Kidney epithelial cell (primary cell): ENCODE results near the gene ZNF780A. TPM values are rescaled to one million over a fixed set of nuclear protein-coding genes. Genes with fewer than 3 reads are reported as not detected.
A peak's percentile ranks its signal among the peaks of the same experiment; 100 is the strongest.

Experiments used
- DNase-seq: peaks from one replicate; pipeline ENCODE4 v3.0.0-alpha.2; 2010; ENCODE audit warnings: low read depth
- H3K27me3 ChIP-seq: 2 replicates; pipeline ENCODE4 v1.6.0; 2011; ENCODE audit warnings: low read length; ENCODE audit not compliant: control insufficient read depth, insufficient read depth
- H3K36me3 ChIP-seq: 2 replicates; pipeline ENCODE4 v1.5.1; 2011; ENCODE audit warnings: low read length; ENCODE audit not compliant: control insufficient read depth, insufficient read depth
- H3K4me3 ChIP-seq: 2 replicates; pipeline ENCODE4 v1.5.1; 2011; ENCODE audit warnings: low read depth, mild to moderate bottlenecking, control low read depth, low read length
- total RNA-seq: library from RNA; depleted of rRNA; stranded (reverse); fragments of >200 nt; gene quantifications from 2 replicates; pipeline ENCODE4 v1.2.3, GENCODE V29; 2015
- TF ChIP-seq, protein P1 (sequence below): IDR thresholded peaks from 2 replicates; pipeline ENCODE4 v1.5.1; 2011; ENCODE audit warnings: mild to moderate bottlenecking, moderate library complexity, low read length, control low read depth, inconsistent platforms; ENCODE audit not compliant: insufficient read depth, poor library complexity, severe bottlenecking

ZNF780A gene
- total RNA-seq, 1 donor from 2014 or later: 18.6 TPM

DNA sequence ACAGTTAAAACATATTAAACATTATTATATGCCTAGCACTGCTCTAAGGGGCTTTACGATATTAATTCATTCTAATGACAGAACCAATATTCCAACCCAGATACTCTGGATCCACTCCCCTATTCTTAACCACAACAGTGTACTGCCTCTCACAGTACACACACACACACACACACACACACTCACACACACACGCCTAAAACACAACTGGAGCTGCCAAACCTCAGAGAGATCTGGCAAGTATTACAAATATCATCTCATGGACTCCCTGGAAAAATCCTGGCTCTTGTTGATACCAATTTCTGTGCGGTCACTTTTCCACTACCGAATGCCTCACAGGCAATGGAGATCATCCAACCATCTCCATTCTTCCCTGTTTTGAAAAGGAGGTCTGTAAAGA, 1.3 kb downstream of the ZNF780A start:
- Histone ChIP-seq H3K4me3 (peak overlapping the region; percentile 73), H3K36me3 (no peaks in the 10 kb centered on the region), H3K27me3 (no peaks in the 10 kb centered on the region)
- TF ChIP-seq, protein P1, sequence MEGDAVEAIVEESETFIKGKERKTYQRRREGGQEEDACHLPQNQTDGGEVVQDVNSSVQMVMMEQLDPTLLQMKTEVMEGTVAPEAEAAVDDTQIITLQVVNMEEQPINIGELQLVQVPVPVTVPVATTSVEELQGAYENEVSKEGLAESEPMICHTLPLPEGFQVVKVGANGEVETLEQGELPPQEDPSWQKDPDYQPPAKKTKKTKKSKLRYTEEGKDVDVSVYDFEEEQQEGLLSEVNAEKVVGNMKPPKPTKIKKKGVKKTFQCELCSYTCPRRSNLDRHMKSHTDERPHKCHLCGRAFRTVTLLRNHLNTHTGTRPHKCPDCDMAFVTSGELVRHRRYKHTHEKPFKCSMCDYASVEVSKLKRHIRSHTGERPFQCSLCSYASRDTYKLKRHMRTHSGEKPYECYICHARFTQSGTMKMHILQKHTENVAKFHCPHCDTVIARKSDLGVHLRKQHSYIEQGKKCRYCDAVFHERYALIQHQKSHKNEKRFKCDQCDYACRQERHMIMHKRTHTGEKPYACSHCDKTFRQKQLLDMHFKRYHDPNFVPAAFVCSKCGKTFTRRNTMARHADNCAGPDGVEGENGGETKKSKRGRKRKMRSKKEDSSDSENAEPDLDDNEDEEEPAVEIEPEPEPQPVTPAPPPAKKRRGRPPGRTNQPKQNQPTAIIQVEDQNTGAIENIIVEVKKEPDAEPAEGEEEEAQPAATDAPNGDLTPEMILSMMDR: no peak
- no peak for DNase-seq

DNA sequence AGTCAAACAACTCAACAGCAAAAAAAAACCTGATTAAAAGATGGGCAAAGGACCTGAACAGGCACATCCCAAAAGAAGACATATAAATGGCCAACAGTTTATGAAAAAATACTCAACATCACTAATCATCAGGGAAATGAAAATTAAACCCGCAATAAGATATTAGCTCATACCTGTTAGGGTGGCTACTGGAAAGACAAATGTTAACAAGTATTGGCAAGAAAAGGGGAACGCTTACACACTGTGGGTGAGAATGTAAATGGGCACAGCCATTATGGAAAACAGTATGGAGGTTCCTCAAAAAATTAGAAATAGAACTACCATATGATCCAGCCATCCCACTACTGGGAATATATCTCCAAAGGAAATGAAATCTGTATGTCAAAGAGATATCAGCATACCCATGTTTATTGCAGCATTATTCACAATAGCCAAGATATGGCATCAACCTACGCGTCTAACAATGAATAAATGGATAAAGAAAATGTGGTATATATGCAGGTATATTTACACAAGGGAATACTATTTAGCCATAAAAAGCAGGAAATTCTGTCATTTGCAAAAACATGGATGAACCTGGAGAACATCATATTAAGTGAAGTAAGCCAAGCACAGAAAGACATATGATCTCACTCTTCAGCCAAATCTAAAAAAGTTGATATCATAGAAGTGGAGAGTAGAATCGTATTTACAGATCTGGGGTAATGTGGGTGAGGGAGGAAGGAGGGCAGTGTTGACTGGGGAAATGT, 2.3 kb downstream of the ZNF780A start:
- TF ChIP-seq, protein P1: no peak
- H3K4me3 ChIP-seq: no peak overlapping the region
- H3K27me3 ChIP-seq: no peaks in the 10 kb centered on the region
- no peaks in the 10 kb centered on the region for H3K36me3 ChIP-seq
- DNase-seq: no peak

DNA sequence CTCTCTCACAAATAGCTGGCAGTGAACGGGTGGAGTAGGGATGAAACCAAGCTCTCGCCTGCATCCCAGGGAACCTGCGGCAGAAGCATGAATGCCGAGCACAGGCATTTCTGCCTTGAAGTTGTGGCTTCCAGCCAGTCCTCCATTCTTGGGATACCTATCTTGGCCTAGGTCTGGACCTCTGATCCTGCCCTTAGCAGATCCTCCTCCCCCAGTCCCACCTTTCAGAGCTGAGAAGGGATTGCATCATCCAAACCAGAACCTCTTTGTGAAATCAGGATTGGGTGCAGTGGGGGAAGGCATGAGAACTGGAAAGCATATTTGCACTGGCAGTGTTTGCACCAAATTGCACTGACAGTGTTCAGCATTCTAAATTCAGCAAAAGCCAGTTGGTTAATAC, 5.8 kb downstream of the ZNF780A start:
- Histone ChIP-seq H3K27me3 (no peaks in the 10 kb centered on the region), H3K36me3 (no peaks in the 10 kb centered on the region), H3K4me3 (no peak overlapping the region)
- no peak for DNase-seq
- TF ChIP-seq, protein P1: no peak

DNA sequence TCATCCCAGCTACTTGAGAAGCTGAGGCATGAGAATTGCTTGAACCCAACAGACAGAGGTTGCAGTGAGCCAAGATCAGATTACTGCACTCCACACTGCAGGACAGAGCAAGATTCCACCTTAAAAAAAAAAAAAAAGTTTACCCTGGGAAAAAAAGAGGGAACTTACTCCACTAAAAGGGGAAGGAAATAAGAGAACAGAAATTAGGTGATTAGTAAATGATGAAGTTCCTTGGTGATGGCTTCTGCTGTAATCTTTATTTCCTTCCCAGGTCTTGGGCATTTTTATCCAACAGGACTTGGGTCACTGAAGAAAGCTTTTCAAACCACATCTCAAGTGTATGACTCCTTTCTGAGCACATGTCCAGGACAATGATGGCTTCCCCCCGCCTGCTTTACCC, 9.3 kb downstream of the ZNF780A start:
- Histone ChIP-seq H3K27me3 (no peaks in the 10 kb centered on the region), H3K4me3 (no peak overlapping the region), H3K36me3 (peaks cover 3% of the 10 kb centered on the region)
- DNase-seq: no peak
- TF ChIP-seq, protein P1: no peak

DNA sequence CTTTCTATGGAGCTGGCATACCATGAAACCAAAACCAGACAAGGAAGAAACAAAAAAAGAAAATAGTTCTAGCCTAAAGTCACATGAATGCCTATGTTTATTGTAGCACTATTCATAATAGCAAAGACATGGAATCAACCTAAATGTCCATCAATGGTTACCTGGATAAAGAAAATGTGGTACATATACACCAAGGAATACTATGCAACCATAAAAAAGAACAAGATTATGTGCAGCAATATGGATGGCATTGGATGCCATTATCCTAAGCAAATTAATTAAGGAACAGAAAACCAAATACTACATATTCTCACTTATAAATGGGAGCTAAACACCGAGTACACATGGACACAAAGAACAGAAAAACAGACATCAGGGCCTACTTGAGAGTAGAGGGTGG, 10.5 kb downstream of the ZNF780A start:
- H3K36me3 ChIP-seq: peaks cover 3% of the 10 kb centered on the region

More for the DNA sequence above, 10.5 kb downstream of the ZNF780A start:
- DNase-seq: no peak
- TF ChIP-seq, protein P1: no peak
- Histone ChIP-seq H3K27me3 (no peaks in the 10 kb centered on the region), H3K4me3 (no peak overlapping the region)
